ENCODE measurements around the gene SLC12A2. TPM values are rescaled to one million over a fixed set of nuclear protein-coding genes. Genes with fewer than 3 reads are reported as not detected.

SLC12A2 gene
- polyA plus RNA-seq, 1 experiment, result 4.8 TPM

DNA sequence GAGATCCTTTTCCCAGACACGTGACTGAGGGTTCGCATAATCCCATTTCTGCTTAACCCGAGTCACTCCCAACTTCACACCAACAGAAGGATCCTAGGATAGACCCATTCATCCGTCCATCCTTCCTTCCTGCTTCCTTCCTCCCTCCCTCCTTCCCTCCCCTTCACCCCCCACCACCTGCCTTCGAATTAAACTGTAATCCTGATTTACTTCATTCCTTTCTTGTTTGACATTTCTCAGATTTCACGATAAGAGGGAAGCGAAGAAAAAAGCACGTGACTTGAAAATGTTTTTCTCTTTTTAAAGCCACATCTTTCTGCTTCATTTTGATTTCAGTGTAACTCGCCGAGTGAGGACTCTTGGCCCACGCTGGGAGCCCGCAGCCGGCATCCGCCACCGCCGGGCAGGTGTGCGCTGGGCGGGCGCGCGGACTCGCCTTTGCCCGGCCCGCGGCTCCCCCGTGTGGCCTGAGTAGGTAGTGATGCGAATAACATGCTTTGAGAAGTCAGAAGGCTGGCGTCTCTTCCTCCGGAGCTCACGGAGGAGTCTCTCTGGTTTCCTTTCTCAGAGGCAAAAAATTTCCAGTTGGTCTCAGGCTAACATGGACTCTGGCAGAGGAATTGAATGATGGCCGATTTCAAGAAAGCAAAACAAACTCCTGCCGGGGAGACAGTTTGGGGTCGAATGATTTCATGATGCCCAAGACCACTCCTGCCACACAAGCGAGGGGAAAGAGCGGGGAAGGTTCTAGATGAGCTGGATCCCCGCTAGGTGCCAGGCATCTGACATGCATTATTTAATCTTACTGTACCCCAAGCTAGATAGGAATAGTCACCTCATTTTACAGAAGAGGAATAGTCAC lies 117.7 kb downstream of the SLC12A2 start:
- POLR2A ChIA-PET, result no interaction called here
- Histone ChIP-seq H3K36me3 (ENCODE audit: control insufficient read depth, insufficient read depth, low read length) (no peaks in the 10 kb centered on the region), H3K4me3 (ENCODE audit: low read depth, low read length) (peak overlapping the region; percentile 2; the same call in 1 of the 2 replicates), H3K27me3 (ENCODE audit: control insufficient read depth, insufficient read depth, low read length) (no peaks in the 10 kb centered on the region)
- CTCF ChIA-PET, result interaction anchor here (0.6 to 2.1 kb wide), 28 partner anchors 8 to 664 kb away, joined by 3 to 15 read pairs (median 4); no protein-coding TSS in a partner anchor
- no peak for DNase-seq (ENCODE audit: low read depth)
- TF ChIP-seq, protein P1, sequence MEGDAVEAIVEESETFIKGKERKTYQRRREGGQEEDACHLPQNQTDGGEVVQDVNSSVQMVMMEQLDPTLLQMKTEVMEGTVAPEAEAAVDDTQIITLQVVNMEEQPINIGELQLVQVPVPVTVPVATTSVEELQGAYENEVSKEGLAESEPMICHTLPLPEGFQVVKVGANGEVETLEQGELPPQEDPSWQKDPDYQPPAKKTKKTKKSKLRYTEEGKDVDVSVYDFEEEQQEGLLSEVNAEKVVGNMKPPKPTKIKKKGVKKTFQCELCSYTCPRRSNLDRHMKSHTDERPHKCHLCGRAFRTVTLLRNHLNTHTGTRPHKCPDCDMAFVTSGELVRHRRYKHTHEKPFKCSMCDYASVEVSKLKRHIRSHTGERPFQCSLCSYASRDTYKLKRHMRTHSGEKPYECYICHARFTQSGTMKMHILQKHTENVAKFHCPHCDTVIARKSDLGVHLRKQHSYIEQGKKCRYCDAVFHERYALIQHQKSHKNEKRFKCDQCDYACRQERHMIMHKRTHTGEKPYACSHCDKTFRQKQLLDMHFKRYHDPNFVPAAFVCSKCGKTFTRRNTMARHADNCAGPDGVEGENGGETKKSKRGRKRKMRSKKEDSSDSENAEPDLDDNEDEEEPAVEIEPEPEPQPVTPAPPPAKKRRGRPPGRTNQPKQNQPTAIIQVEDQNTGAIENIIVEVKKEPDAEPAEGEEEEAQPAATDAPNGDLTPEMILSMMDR (IDR thresholded peaks at IDR 0.05; ENCODE audit: insufficient read depth, low read depth, low read length), result peak; percentile 64

DNA sequence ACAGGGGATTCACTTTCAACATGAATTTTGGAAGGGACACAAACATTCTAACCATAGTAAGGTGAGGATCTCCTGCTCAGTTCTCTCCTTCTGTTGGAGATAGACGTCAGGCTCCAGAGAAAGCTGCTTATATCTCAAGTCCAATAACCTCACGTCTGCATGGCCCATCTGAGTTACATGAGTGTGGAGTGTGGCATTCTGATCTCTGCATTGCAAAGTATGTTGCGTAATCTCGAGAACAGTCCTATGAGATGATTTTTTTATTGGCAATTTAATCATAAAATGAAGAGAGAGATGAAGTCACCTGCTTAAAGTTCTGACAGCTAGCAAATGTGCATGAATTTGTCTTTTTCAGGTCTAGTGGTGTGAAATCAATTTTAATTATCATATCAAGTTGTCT lies 118.8 kb downstream of the SLC12A2 start:
- TF ChIP-seq, protein P1 (IDR thresholded peaks at IDR 0.05; ENCODE audit: insufficient read depth, low read depth, low read length), result no peak
- Histone ChIP-seq H3K36me3 (ENCODE audit: control insufficient read depth, insufficient read depth, low read length) (no peaks in the 10 kb centered on the region), H3K4me3 (ENCODE audit: low read depth, low read length) (no peak overlapping the region), H3K27me3 (ENCODE audit: control insufficient read depth, insufficient read depth, low read length) (no peaks in the 10 kb centered on the region)
- POLR2A ChIA-PET, result no interaction called here
- DNase-seq (ENCODE audit: low read depth), result no peak
- CTCF ChIA-PET, result interaction anchor here (0.6 to 2.1 kb wide), 14 partner anchors 12 to 665 kb away, joined by 3 to 15 read pairs (median 5); no protein-coding TSS in a partner anchor

DNA sequence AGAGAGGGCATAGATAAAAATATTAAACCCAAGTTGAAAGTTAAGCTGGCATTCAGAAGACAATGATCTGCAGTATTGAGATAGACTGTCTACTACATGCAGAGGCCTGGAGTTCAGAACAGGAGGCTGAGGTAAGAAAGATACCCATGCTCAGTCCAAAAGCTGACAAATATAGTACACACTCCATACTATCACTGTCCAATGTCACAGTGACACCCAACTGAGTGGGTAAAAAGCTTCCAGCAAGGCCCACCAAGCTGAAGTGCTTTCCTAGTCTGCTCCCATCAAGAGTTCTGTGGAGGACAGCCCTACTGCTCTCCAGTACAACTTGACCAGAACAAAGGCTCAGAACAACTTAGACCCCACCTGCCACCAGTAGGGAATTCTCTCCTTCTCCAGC lies 124.9 kb downstream of the SLC12A2 start:
- ChIA-PET POLR2A (no interaction called here), CTCF (interaction anchor here (1.0 kb wide), 1 partner anchor 292 kb away, joined by 3 read pairs; no protein-coding TSS in a partner anchor)
- H3K4me3 ChIP-seq (ENCODE audit: low read depth, low read length), result no peak overlapping the region
- TF ChIP-seq, protein P1 (IDR thresholded peaks at IDR 0.05; ENCODE audit: insufficient read depth, low read depth, low read length), result no peak
- H3K27me3 ChIP-seq (ENCODE audit: control insufficient read depth, insufficient read depth, low read length), result no peaks in the 10 kb centered on the region
- H3K36me3 ChIP-seq (ENCODE audit: control insufficient read depth, insufficient read depth, low read length), result no peaks in the 10 kb centered on the region
- no peak for DNase-seq (ENCODE audit: low read depth)

DNA sequence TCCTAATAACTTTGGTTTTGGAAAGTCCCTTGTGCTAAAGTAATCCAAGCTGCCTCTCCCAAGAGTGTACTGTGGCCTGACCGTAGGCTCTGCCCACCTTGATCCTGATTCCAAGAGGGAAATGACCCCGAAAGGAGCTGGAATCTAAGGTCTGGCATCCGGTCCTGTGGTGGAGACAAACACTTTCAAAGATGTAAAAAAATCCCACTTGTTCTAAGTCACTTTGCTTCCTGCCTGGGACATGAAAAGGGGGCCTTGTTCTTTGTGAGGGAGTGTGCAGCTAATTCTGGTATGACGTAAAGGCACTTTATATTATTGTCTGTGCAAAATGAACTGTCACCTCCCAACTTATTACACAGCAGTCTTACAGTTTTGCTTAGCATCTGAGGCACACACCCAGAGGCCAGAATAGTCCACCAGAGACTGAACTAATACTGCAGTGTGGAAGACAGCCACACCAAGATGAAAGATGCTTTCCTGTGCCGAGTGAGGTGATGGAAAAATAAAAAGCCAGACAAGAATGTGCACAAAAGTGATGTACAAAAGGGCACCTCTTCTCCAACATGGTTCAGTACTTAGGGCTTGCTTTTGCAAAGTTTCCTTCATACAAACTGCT lies 128.7 kb downstream of the SLC12A2 start:
- no peak for DNase-seq (ENCODE audit: low read depth)
- H3K4me3 ChIP-seq (ENCODE audit: low read depth, low read length), result no peak overlapping the region
- H3K27me3 ChIP-seq (ENCODE audit: control insufficient read depth, insufficient read depth, low read length), result no peaks in the 10 kb centered on the region
- CTCF ChIA-PET, result interaction anchor here (0.7 to 1.9 kb wide), 6 partner anchors 11 to 633 kb away, joined by 3 to 8 read pairs (median 3); no protein-coding TSS in a partner anchor
- TF ChIP-seq, protein P1 (IDR thresholded peaks at IDR 0.05; ENCODE audit: insufficient read depth, low read depth, low read length), result no peak
- POLR2A ChIA-PET, result no interaction called here
- no peaks in the 10 kb centered on the region for H3K36me3 ChIP-seq (ENCODE audit: control insufficient read depth, insufficient read depth, low read length)

DNA sequence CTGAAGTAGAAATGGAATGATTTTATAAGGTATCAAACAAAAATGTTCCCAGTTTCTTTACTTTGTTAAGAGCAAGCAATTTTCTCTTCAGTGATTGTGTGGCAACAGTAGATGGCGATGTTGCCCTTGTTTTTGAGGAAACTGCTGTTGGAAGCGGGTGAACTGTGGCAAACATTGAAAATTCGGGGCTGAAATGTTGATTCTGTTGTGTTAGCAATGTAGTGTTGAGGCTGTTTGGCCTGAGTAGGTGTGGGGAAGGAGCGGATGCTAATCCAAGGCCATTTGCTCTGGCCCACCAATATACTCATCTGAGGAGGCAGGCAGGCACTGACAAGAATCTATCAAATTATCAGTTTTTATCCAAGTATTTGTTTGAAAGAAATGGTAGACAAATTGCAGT lies 129.8 kb downstream of the SLC12A2 start:
- H3K27me3 ChIP-seq (ENCODE audit: control insufficient read depth, insufficient read depth, low read length), result no peaks in the 10 kb centered on the region
- no peaks in the 10 kb centered on the region for H3K36me3 ChIP-seq (ENCODE audit: control insufficient read depth, insufficient read depth, low read length)
- DNase-seq (ENCODE audit: low read depth), result no peak
- no peak overlapping the region for H3K4me3 ChIP-seq (ENCODE audit: low read depth, low read length)
- ChIA-PET POLR2A (no interaction called here), CTCF (interaction anchor here (0.9 to 1.9 kb wide), 5 partner anchors 11 to 632 kb away, joined by 3 to 8 read pairs (median 3); no protein-coding TSS in a partner anchor)
- TF ChIP-seq, protein P1 (IDR thresholded peaks at IDR 0.05; ENCODE audit: insufficient read depth, low read depth, low read length), result peak; percentile 71

Measured in BJ (cell line).